ENCODE results near the gene ECHDC3. TPM values are rescaled to one million over a fixed set of nuclear protein-coding genes. Genes with fewer than 3 reads are reported as not detected.

The ECHDC3 gene
- total RNA-seq, 4 donors from 2014 or later, result 7.9 to 30.6 (median 19.7) TPM

- Histone ChIP-seq H3K27me3 (no peaks in the 10 kb centered on the region), H3K36me3 (peaks cover 0 to 47% (median 20%) of the 10 kb centered on the region in 4 donors), H3K9me3 (no peaks in the 10 kb centered on the region), H3K27ac (replicated peaks in 1 of 4) (no peak overlapping the region), H3K4me1 (peaks cover 21 to 36% (median 24%) of the 10 kb centered on the region in 4 donors), H3K4me3 (no peak overlapping the region)
- intact Hi-C loops (cut with DNase I), result loop anchor here (10.0 kb wide), 1 partner anchor 140 kb away; the partner anchor contains the start of gene USP6NL
- WGBS, result 100% methylated on average over 4 of the region's 4 CpGs
- TF ChIP-seq POLR2A (IDR thresholded peaks at IDR 0.05; ENCODE audit: low read depth), result no peak
- DNase-seq (ENCODE audit: extremely low spot score), result no peak
These were observed 12.4 kb downstream of the ECHDC3 start for GRCh38 chr10:11754620-11755019.

DNA sequence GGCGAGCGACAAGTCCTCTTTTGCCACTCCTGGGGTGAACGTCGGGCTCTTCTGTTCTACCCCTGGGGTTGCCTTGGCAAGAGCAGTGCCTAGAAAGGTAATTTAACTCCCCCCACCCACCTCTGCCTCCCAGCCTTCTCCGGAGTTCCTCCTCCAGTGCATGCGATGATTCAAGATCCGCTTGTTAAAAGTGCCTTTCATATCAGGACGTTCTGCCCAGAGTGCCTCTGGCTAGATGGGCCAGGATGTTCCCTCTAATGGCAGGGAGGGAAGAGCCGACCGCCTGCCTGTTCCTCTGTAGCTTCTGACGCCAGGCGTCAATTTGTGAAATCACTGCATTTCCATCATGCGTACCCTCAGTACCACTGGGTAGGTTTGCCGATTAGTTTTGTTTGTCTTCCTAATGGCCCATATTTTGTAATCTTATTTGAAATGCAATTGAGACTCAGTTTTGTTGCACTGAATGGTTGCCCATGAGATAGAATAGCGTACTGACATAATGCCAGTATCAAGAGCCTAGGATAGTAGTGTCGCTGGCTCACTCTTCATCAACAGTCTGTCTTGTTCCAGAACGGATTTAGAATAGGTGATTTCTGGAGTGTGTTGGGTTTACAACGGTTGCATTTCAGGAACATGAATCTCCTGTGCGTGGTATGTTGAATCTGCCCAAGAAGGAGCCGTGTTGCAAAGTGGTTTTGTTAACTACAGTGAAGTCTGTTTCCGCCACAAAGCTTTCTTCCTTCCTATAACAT lies 13.5 kb downstream of the ECHDC3 start:
- H3K27ac ChIP-seq (replicated peaks in 1 of 4), result no peak overlapping the region
- H3K4me3 ChIP-seq, result no peak overlapping the region
- no peak for DNase-seq (ENCODE audit: extremely low spot score)
- 89% methylated on average over 21 of the region's 21 CpGs for WGBS
- H3K9me3 ChIP-seq, result no peaks in the 10 kb centered on the region
- H3K4me1 ChIP-seq, result peaks cover 21 to 47% (median 24%) of the 10 kb centered on the region in 4 donors
- no peaks in the 10 kb centered on the region for H3K27me3 ChIP-seq
- TF ChIP-seq CTCF (IDR thresholded peaks at IDR 0.05), result no peak
- no peak for TF ChIP-seq EP300 (IDR thresholded peaks at IDR 0.05)
- TF ChIP-seq POLR2A (IDR thresholded peaks at IDR 0.05; ENCODE audit: low read depth), result no peak
- TF ChIP-seq POLR2AphosphoS5 (IDR thresholded peaks at IDR 0.05), result no peak
- peaks cover 0 to 46% (median 23%) of the 10 kb centered on the region in 4 donors for H3K36me3 ChIP-seq
- intact Hi-C loops (cut with DNase I), result loop anchor here (10.0 kb wide), 1 partner anchor 141 kb away; the partner anchor contains the start of gene USP6NL

- no peaks in the 10 kb centered on the region for H3K9me3 ChIP-seq
- no peak for TF ChIP-seq EP300 (IDR thresholded peaks at IDR 0.05)
- no peak for TF ChIP-seq POLR2AphosphoS5 (IDR thresholded peaks at IDR 0.05)
- TF ChIP-seq POLR2A (IDR thresholded peaks at IDR 0.05; ENCODE audit: low read depth), result no peak
- no peak for TF ChIP-seq CTCF (IDR thresholded peaks at IDR 0.05)
- no peak for DNase-seq (ENCODE audit: extremely low spot score)
- peak overlapping the region; percentile 39 to 68 (median 42) for H3K27ac ChIP-seq (replicated peaks in 1 of 4)
- no peaks in the 10 kb centered on the region for H3K27me3 ChIP-seq
- 84% methylated on average over 11 of the region's 11 CpGs for WGBS
- intact Hi-C loops (cut with DNase I), result loop anchor here (10.0 kb wide), 1 partner anchor 142 kb away; the partner anchor contains the start of gene USP6NL
- H3K4me3 ChIP-seq, result no peak overlapping the region
- H3K36me3 ChIP-seq, result peaks cover 0 to 40% (median 27%) of the 10 kb centered on the region in 4 donors
- peaks cover 21 to 51% (median 24%) of the 10 kb centered on the region in 4 donors for H3K4me1 ChIP-seq
These were observed 14.7 kb downstream of the ECHDC3 start for GRCh38 chr10:11756766-11757315.

DNA sequence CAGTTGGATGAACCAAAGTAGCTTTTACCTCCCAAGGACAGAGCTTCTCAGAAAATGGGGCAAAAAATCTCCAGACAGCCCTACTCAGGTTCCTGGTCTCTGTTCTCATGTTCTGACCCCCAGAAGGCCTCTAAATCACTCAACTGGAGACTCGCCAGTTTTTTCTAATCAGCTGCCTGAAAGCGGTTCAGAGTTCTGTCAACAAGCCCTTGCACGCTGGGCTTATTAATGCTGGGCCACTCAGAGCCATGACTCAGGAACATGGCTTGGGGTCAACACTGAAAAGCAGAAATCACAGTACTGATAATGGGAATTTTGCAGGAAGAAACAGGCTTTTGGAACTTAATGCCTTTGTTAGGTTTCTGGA lies 15.3 kb downstream of the ECHDC3 start:
- Histone ChIP-seq H3K4me1 (peaks cover 21 to 51% (median 24%) of the 10 kb centered on the region in 4 donors), H3K27me3 (no peaks in the 10 kb centered on the region), H3K4me3 (no peak overlapping the region), H3K9me3 (no peaks in the 10 kb centered on the region), H3K27ac (replicated peaks in 1 of 4) (peak overlapping the region; percentile 39 to 68 (median 42)), H3K36me3 (peaks cover 0 to 42% (median 30%) of the 10 kb centered on the region in 4 donors)
- WGBS, result 47% methylated on average over 2 of the region's 3 CpGs
- intact Hi-C loops (cut with DNase I), result loop anchor here (10.0 kb wide), 1 partner anchor 143 kb away; the partner anchor contains the start of gene USP6NL
- no peak for DNase-seq (ENCODE audit: extremely low spot score)
- no peak for TF ChIP-seq POLR2A (IDR thresholded peaks at IDR 0.05; ENCODE audit: low read depth)
- no peak for TF ChIP-seq CTCF (IDR thresholded peaks at IDR 0.05)
- no peak for TF ChIP-seq EP300 (IDR thresholded peaks at IDR 0.05)
- no peak for TF ChIP-seq POLR2AphosphoS5 (IDR thresholded peaks at IDR 0.05)

DNA sequence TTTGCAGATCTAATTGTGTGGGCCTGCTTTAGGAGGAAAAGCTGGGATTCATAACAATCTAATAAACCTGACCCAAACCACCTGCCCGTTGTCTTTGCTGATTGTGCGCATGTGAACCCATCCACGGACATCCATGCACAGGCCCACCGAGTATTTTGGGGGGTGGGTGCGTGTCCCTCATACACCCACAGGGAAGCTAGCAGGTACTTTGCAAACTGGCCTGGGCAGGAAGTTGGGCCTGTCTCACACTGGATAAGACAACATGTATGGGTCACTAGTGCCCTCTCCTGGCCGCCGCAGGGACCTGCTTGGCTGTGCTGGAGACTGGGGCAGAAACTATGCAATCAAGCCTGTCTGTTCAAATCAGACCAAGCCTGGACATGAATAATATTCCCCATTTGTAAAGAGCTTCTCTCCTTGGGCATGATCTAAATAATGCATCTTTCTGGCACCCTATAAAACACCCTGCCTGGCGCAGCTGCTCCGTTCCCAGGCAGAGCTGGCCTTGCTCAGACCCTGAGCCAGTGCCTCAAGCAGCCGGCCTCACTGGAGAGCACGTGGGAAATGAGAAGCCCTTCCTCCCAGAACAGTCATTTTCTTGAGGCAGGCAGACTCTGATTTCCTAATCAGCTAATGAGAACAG lies 15.8 kb downstream of the ECHDC3 start:
- peak; percentile 89 to 96 (median 89) for TF ChIP-seq CTCF (IDR thresholded peaks at IDR 0.05)
- TF ChIP-seq EP300 (IDR thresholded peaks at IDR 0.05), result no peak
- intact Hi-C loops (cut with DNase I), result loop anchor here (1.0 to 10.0 kb wide), 2 partner anchors 143 to 243 kb away; partner anchors contain the start of gene USP6NL
- DNase-seq (ENCODE audit: extremely low spot score), result peak; percentile 95
- Histone ChIP-seq H3K9me3 (no peaks in the 10 kb centered on the region), H3K36me3 (peaks cover 0 to 47% (median 33%) of the 10 kb centered on the region in 4 donors), H3K4me1 (peaks cover 21 to 51% (median 24%) of the 10 kb centered on the region in 4 donors), H3K27ac (replicated peaks in 1 of 4) (peak overlapping the region; percentile 39 to 68 (median 42)), H3K4me3 (no peak overlapping the region), H3K27me3 (no peaks in the 10 kb centered on the region)
- WGBS, result 21% methylated on average over 7 of the region's 11 CpGs

Measured in esophagus muscularis mucosa (tissue), 4 donors.